ENCODE measurements around the gene CSF2RB.

CSF2RB gene

DNA sequence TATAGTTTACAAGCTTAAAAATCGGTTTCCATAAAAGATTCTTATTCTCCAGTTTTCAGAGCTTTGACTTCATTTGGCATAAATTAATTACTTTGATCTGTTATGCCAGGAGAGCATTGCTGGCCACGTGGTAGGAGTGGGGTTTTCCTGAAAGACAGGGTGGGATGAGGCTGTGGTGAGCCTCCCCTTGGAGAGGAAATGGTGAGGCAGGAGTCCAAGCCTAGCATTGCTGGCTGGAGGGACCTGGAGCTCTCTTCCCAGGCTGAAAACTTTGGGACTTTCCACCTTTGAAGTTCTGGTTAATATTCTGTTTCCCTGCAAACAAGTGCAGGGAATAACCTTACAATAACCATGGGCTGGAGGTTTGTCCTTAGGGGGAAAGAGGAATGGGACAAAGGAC, 21.1 kb upstream of the CSF2RB start:
- DNase-seq, result no peak

DNA sequence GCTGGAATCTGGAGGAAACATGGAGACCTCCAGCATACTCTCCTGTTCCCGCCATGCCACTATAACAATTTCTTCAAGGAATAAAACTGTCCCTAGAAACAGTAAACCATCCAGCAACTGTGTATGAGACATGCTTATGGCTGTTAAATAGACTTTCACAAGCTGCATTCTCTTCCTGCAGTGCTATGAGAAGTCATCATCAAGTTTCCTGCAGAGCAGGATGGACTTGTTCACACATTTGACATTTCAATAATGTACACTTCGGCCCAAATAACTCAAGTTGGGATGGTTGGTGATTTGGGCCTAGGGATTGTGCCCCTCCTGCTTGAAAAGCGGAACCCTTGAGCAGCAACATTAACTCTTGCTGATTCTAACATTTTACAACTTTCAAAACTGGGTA, 20.2 kb upstream of the CSF2RB start:
- DNase-seq, result no peak

DNA sequence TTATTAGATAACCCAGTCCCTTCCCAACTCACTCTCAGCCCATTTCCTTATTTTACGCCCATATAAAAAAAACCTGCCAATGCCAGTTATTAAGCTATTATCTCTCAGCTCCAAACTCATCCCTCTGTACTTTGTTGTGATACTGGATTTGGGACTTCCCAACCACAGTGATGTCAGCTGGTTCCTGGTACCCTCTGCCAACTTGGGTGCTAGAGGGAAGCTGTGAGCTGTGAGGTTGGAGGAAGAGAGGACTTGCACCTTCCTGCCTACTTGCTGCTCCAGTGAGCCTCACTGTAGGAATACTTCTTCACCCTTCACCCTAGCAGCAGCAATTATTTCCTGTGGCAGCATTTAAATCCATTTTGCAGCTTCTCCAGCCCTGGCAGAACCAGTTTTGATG, 19.2 kb upstream of the CSF2RB start:
- no peak for DNase-seq

DNA sequence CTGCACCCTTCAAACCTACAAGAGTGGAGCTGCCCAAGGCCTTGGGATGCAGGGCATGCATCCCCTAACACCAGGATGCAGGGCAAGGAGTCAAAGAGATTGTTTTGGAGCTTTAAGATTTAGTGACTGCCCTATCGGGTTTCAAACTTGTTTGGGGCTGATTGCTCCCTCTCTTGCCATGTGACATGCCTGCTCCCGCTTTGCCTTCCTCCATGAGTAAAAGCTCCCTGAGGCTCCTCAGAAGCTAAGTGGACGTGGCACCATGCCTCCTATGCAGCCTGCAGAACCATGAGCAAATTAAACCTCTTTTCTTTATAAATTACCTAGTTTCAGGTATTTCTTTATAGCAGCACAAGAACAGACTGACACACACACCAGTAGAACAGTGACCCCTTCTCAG, 15.8 kb upstream of the CSF2RB start:
- no peak for DNase-seq

GRCh38 chr22:36898690-36899089, 14.7 kb upstream of the CSF2RB start:
- DNase-seq, result no peak

GRCh38 chr22:36899498-36899897, 13.9 kb upstream of the CSF2RB start:
- DNase-seq, result no peak

DNA sequence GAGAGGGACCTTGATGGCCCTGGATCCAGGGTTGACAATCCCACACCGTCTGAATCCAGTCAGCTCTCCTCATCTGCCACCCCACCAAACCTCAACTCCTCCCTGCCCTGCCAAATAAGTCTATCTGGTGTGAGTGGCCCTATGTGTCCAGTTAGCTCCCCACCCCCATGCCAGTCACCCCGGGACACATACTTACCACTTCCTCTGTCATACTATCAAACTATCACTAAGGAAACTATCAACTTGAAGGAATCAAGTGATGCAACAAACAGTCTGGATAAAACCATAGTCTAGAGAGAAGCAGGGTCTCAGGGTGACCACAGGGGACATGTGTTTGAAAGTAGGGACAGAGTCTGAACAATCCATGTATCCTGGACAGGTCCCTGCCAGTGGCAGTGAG, 13.2 kb upstream of the CSF2RB start:
- no peak for DNase-seq

GRCh38 chr22:36900880-36901279, 12.5 kb upstream of the CSF2RB start:
- no peak for DNase-seq

DNA sequence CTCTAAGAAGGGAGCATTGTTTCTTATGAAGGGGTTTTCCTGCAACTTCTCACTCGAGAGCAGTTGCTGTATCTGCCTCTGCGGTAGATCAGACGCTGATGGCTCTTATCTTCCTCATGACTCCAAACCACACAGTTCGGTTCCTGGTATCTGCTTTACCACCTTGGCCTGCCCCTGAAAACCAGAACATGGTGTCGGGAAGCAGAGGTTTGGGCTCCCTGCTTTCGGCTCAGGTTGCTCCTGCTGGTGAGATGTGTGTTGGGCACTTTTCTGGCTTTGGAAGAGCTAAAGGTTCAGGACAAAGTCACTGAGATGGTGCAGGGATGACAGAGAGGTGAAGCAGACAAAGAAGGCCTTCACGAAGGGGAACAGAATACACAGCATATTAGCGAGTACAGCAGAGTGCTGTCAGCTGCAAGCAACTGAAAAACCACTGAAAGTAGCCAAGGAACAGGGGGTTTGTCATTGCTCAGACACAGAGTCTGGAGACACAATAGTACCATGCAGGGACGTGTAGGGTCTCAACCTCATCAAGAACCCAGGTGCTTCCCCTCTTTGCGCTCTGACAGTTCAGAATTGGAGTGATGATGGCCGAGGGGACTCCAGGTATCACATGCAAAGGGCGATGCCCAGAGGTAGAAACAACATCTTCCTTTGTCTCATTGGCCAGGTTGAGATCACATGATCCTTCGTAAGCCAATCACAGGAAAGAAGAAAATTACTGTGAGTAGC, 11.9 kb upstream of the CSF2RB start:
- DNase-seq, result peak; percentile 13

DNA sequence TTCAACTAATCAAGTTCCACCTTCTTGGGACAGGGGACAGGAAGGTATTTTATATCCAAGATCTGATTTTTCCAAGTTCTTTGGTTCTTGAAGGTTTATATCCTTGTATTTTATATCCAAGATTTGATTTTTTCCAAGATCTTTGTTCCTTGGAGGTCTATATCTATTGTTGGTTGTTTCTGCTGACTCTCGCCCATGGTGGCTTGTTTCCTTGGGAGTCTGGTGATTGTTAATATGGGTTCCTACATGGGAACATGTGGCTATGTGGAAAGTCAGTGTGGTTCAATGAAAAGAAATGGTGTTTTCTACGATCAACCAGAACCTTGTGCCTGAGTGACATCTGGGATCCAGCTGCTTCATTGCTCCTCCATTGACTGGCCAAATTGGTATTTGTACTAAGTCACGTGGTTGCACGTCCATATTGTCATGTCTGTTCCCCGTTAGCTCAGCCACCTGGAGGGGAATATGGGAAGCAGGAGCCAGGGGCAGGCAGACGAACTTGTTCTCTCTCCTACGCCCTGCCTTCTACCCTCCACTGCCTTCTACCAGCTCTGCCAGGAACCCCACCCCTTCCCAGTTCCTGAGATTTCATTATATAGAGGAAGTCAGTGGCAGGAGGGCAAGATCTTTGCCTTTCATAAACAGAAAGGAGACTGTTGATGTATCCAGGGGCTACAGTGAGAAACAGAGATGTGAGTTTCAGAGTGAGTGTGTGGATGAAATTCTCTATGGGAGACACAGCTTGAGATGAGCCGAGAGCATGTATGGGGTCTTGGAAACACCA, 11.1 kb upstream of the CSF2RB start:
- DNase-seq, result no peak

GRCh38 chr22:36904260-36904880, 9.1 kb upstream of the CSF2RB start:
- DNase-seq, result no peak

GRCh38 chr22:36907253-36908195, 5.9 kb upstream of the CSF2RB start:
- no peak for DNase-seq

DNA sequence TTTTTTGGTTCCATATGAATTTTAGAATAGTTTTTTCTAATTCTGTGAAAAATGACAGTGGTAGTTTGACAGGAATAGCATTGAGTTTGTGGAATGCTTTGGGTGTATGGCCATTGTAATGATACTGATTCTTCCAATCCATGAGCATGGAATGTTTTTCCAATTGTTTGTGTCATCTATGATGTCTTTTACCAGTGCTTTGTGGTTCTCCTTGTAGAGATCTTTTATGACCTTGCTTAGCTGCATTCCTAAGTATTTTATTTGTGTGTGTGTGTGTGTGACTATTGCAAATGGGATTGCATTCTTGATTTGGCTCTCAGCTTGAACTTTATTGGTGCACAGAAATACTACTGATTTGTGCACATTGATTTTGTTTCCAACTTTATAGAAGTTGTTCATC, 3.0 kb upstream of the CSF2RB start:
- DNase-seq, result no peak

- no peak for DNase-seq
Observed at GRCh38 chr22:36911887-36912661, 1.4 kb upstream of the CSF2RB start.

GRCh38 chr22:36912694-36913426, 568 bp upstream of the CSF2RB start:
- no peak for DNase-seq

- no peak for DNase-seq
Observed at GRCh38 chr22:36914390-36914752, 943 bp downstream of the CSF2RB start.

DNA sequence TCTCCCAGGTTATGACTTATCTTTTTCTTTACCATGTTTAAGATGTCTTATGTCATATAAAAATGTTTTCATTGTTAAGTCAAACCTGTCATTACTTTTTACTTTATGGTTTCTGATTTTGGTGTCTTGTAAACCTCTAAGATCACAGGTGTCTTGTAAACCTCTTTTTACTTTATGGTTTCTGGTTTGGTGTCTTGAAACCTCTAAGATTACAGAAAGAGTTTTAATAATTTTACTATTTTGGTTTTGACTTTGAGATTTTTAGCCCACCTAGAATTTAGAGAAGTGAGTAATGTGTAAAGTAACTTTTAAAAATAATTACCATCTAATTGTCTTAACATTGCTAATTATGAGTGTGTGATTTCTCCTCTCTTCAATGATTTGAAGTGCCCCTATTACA, 2.6 kb downstream of the CSF2RB start:
- DNase-seq, result no peak

- DNase-seq, result no peak
Observed at GRCh38 chr22:36918586-36919284, 5.3 kb downstream of the CSF2RB start.

- DNase-seq, result peak; percentile 21
Observed at GRCh38 chr22:36921309-36922104, 8.1 kb downstream of the CSF2RB start.

DNA sequence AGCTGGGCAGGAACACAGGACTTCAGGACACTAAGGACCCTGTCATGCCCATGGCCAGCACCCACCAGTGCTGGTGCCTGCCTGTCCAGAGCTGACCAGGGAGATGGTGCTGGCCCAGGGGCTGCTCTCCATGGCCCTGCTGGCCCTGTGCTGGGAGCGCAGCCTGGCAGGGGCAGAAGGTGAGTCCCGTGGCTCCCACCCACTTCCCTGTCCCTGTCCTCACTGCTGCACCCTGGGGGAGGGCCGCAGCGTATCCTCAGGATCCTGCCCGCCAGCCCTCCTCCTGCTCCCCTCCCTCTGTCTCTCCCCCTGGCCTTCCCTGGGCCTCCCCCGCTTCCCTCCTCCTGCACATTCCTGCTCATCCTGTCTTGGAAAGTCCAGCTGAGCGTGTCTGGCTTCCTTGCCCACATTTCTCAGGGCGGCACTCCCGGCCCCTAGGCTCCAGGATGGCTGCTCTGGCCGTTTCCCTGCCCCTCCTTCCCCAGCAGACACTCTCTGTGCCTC, 8.7 kb downstream of the CSF2RB start:
- no peak for DNase-seq

Data from CD4-positive, alpha-beta T cell treated with Interleukin-12 subunit alpha and Interleukin-12 subunit beta, for 1 hour (primary cell).